K562 (cell line): ENCODE measurements around the gene MASP1. TPM values are rescaled to one million over a fixed set of nuclear protein-coding genes. Genes with fewer than 3 reads are reported as not detected.
"Not testable (repeated sequence)": the region's sequence is repeated elsewhere in the genome, so short reads cannot be mapped to it uniquely, and the experiment has no call there.

Experiments
- ATAC-seq: fragments of 200-7000 bp; cut with Tn5 transposase; 3 replicates; pipeline ENCODE4 v1.9.1; 2020; ENCODE audit warnings: moderate library complexity
- BruUV-seq: library from RNA; stranded (reverse); fragments of 400-500 nt; replicated peaks from 2 replicates; lab custom pipeline; 2021; lab: Mats Ljungman, UMichigan
- CTCF ChIA-PET: fragments of 300-600 bp; formaldehyde crosslinking; extraction: SDS; loops from one replicate; lab custom pipeline; 2021; ENCODE audit warnings: low intra/inter-chr PET ratio; lab: Yijun Ruan, JAX
- POLR2A ChIA-PET: fragments of 300-600, 350-650 bp; sonication (Branson Sonifier 250); formaldehyde crosslinking; extraction: SDS; loops from one replicate; lab custom pipeline; 2021; ENCODE audit warnings: antibody characterized with exemption, inconsistent platforms; lab: Yijun Ruan, JAX
- DNase-seq, 4 experiments: peaks; one replicate each; pipeline versions ENCODE4 v3.0.0 to v3.0.0-alpha.2; 2011 to 2018; ENCODE audit warnings: low spot score in 3 of 4, mixed read lengths in 3 of 4; ENCODE audit errors: extremely low read depth in 1 of 4
- FAIRE-seq: peaks from 2 replicates; lab custom pipeline; 2011; peaks lifted over from hg19 to GRCh38; lab: Jason Lieb, UNC
- H2AFZ ChIP-seq: 2 replicates; pipeline ENCODE4 v1.6.0; 2011; ENCODE audit warnings: low read depth, low read length, control low read depth, inconsistent platforms
- H3K27ac ChIP-seq: fragments of 200-600 bp; 3 replicates; pipeline ENCODE4 v1.8.0; 2011; ENCODE audit warnings: low read depth, mild to moderate bottlenecking, control low read depth, inconsistent platforms, low read length, moderate library complexity, mixed read lengths; ENCODE audit errors: extremely low read depth
- H3K27me3 ChIP-seq, 2 experiments: fragments of 300-600 bp in 1 of 2; 2 replicates in 1 of 2; 3 replicates in 1 of 2; pipeline versions ENCODE4 v1.6.0 to v1.8.0; 2011; ENCODE audit warnings: inconsistent platforms in 2 of 2, low read length in 2 of 2, mild to moderate bottlenecking in 1 of 2, mixed read lengths in 1 of 2, moderate library complexity in 1 of 2; ENCODE audit not compliant: control insufficient read depth in 2 of 2, insufficient read depth in 2 of 2
- H3K36me3 ChIP-seq: fragments of 300-600 bp; 3 replicates; pipeline ENCODE4 v1.8.0; 2011; ENCODE audit warnings: mild to moderate bottlenecking, low read length, inconsistent platforms; ENCODE audit not compliant: control insufficient read depth, insufficient read depth
- H3K4me1 ChIP-seq, 2 experiments: fragments of 200-600 bp in 1 of 2; replicated peaks in 1 of 2; 2 replicates in 1 of 2; 3 replicates in 1 of 2; pipeline versions ENCODE4 v1.5.1 to v1.8.0; 2011; ENCODE audit warnings: inconsistent platforms in 2 of 2, low read length in 2 of 2, mild to moderate bottlenecking in 1 of 2, mixed read lengths in 1 of 2, moderate library complexity in 1 of 2; ENCODE audit not compliant: control insufficient read depth in 2 of 2, insufficient read depth in 2 of 2
- H3K4me2 ChIP-seq: 2 replicates; pipeline ENCODE4 v1.6.1; 2011; ENCODE audit warnings: low read length, control low read depth, inconsistent platforms, mixed read lengths; ENCODE audit not compliant: insufficient read depth
- H3K4me3 ChIP-seq: fragments of 200-600 bp; sonication (generic), shearing (Covaris generic); 2 replicates; pipeline ENCODE4 v1.5.1; 2016; ENCODE audit warnings: control low read depth, inconsistent platforms
- H3K79me2 ChIP-seq: fragments of 200-600 bp; 3 replicates; pipeline ENCODE4 v1.8.0; 2011; ENCODE audit warnings: low read length, inconsistent platforms; ENCODE audit not compliant: control insufficient read depth, insufficient read depth
- H3K9ac ChIP-seq, 2 experiments: 2 replicates each; pipeline versions ENCODE4 v1.6.0 to v1.6.1; 2011; ENCODE audit warnings: low read depth in 2 of 2, low read length in 2 of 2, control low read depth in 1 of 2, inconsistent platforms in 1 of 2, mild to moderate bottlenecking in 1 of 2, mixed read lengths in 1 of 2; ENCODE audit not compliant: insufficient read depth in 1 of 2
- H3K9me1 ChIP-seq: one replicate; pipeline ENCODE4 v1.6.0; 2011; ENCODE audit warnings: inconsistent platforms, mild to moderate bottlenecking, low read length, moderate library complexity; ENCODE audit not compliant: control insufficient read depth, insufficient read depth
- H3K9me3 ChIP-seq: replicated peaks from 2 replicates; pipeline ENCODE4 v1.5.1; 2011; ENCODE audit warnings: low read depth, low read length, inconsistent platforms; ENCODE audit not compliant: control insufficient read depth, insufficient read depth
- H4K20me1 ChIP-seq: replicated peaks from 2 replicates; pipeline ENCODE4 v1.6.1; 2011; ENCODE audit warnings: low read length, inconsistent platforms, mixed read lengths; ENCODE audit not compliant: control insufficient read depth, insufficient read depth
- L3MBTL2 ChIP-seq: fragments of 450-650 bp; IDR thresholded peaks from 2 replicates; pipeline ENCODE4 v1.6.1; 2016; ENCODE audit warnings: mild to moderate bottlenecking, moderate library complexity
- MGA ChIP-seq: fragments of 450-650 bp; IDR thresholded peaks from 2 replicates; pipeline ENCODE4 v1.6.1; 2016; ENCODE audit warnings: mild to moderate bottlenecking, moderate library complexity
- NRF1 ChIP-seq, 2 experiments: fragments of 450-650 bp; IDR thresholded peaks in 1 of 2; conservative IDR thresholded peaks in 1 of 2; 2 replicates each; pipeline ENCODE4 v1.6.1; 2014; ENCODE audit warnings: mild to moderate bottlenecking in 2 of 2
- WGBS: fragments of 100-300 bp; shearing (Covaris generic); methylation state at CpG from one replicate; pipeline ENCODE4 v1.1.6; 2016; ENCODE audit warnings: low coverage, mixed read lengths; ENCODE audit not compliant: insufficient coverage; ENCODE audit errors: missing lambda C conversion rate; 5-methylcytosine and 5-hydroxymethylcytosine counted together
- in situ Hi-C: fragments of 300-500 bp; cut with MboI; formaldehyde crosslinking; loops from 4 replicates; pipeline ENCODE4 v1.15.0; 2018; ENCODE audit warnings: inconsistent platforms, mixed read lengths
- intact Hi-C: fragments of 100-400 bp; cut with micrococcal nuclease; formaldehyde crosslinking; loops from 2 replicates; pipeline ENCODE4 v1.14.2; 2022
- polyA plus RNA-seq, 8 experiments: library from polyadenylated mRNA; depleted of rRNA in 4 of 8; stranded (reverse) in 5 of 8; unstranded in 3 of 8; fragments of >200 nt; fragmentation: Nextera tagmentation in 2 of 8; fragmentation: Illumina TruSeq in 1 of 8; extraction: Ambion mirVana in 2 of 8; extraction: Trizol in 1 of 8; gene quantifications; 2 replicates each; pipeline versions ENCODE4 v1.2.1 to v1.2.3, GENCODE V29; 2011 to 2014; ENCODE audit warnings: inconsistent platforms in 1 of 8, missing spikeins in 1 of 8
- total RNA-seq, 7 experiments: library from RNA; depleted of rRNA in 6 of 7; stranded (reverse); fragments of >200 nt in 6 of 7; fragmentation: Illumina TruSeq in 2 of 7; extraction: Trizol in 2 of 7; gene quantifications; 2 replicates each; pipeline versions ENCODE4 v1.2.1 to v1.2.3, GENCODE V29; 2011 to 2021; ENCODE audit warnings: low replicate concordance in 1 of 7

MASP1 gene
- total and polyA plus RNA-seq, 9 of the 15 experiments (the other 6 are each of a cell fraction or from before 2014, with no cell fraction given), result 0.03 to 0.24 (median 0.20) TPM; not detected in 3

- CTCF ChIA-PET, H4K20me1 ChIP-seq, in situ Hi-C loops, DNase-seq, H3K79me2 ChIP-seq, BruUV-seq, H3K9me1 ChIP-seq, H3K4me3 ChIP-seq, H3K4me1 ChIP-seq, H3K9me3 ChIP-seq, H2AFZ ChIP-seq, FAIRE-seq, intact Hi-C loops, H3K36me3 ChIP-seq, H3K27ac ChIP-seq, H3K4me2 ChIP-seq: not testable (repeated sequence)
- 11% methylated on average over 29 of the region's 44 CpGs for WGBS
- peaks cover 32 to 72% of the 10 kb centered on the region in 2 experiments for H3K27me3 ChIP-seq
- TF ChIP-seq NRF1 (conservative IDR thresholded peaks at IDR 0.05 in 1 of 2, IDR thresholded peaks at IDR 0.05 in 1 of 2) (peak; percentile 90 to 92), L3MBTL2 (peak; percentile 38; the same call in 1 of the 2 replicates), MGA (peak; percentile 33; the same call in 1 of the 2 replicates)
- peak; percentile 78 for ATAC-seq
- POLR2A ChIA-PET, result interaction anchor here (0.6 to 2.3 kb wide), 3 partner anchors 11 to 159 kb away, joined by 3 to 10 read pairs (median 3); no protein-coding TSS in a partner anchor
- H3K9ac ChIP-seq, result peak overlapping the region in 1 of 2 experiments; percentile 12; a peak in 1 of 4 replicates
Observed at GRCh38 chr3:187199463-187200050, 92.0 kb downstream of the MASP1 start.
